ENCODE results near the gene PYCARD.
A peak's percentile ranks its signal among the peaks of the same experiment; 100 is the strongest.

Gene PYCARD

DNA sequence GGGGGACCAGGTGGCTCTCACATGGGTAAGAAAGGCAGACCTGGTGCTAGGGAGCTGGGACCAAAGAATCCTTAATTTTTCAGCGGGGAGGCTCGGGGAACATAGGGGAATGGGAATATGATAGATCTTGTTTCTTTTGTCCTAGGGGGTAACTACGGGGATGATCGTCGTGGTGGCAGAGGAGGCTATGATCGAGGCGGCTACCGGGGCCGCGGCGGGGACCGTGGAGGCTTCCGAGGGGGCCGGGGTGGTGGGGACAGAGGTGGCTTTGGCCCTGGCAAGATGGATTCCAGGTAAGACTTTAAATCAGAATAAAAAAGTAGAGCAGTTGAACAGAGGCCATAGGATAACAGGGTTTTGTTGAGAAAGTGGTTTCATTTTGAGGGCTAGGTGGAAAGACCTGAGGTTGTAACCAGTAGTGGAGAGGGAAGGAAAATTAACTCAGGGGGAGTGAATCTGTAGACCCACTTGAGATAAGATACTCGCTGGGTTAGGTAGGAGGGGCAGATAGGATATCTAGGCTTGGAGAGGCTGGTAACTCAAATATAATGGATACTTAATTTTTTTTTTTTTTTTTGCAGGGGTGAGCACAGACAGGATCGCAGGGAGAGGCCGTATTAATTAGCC is 11.6 kb downstream of the PYCARD start:
- no peak overlapping the region for H3K4me3 Mint-ChIP-seq
- intact Hi-C loops (cut with micrococcal nuclease): no loop called here

GRCh38 chr16:31190061-31190460 is 12.5 kb downstream of the PYCARD start:
- Mint-ChIP-seq H3K4me3 (no peak overlapping the region), H3K9me3 (no peaks in the 10 kb centered on the region), H3K27ac (no peak overlapping the region), H3K36me3 (ENCODE audit: low read depth) (peaks cover 100% of the 10 kb centered on the region), H3K4me1 (ENCODE audit: low read depth) (peaks cover 84% of the 10 kb centered on the region), H3K27me3 (no peaks in the 10 kb centered on the region)
- intact Hi-C loops (cut with micrococcal nuclease): no loop called here

More for the DNA sequence above, 11.6 kb downstream of the PYCARD start:
- H3K27ac Mint-ChIP-seq: peak overlapping the region; percentile 41
- peaks cover 100% of the 10 kb centered on the region for H3K36me3 Mint-ChIP-seq (ENCODE audit: low read depth)
- H3K4me1 Mint-ChIP-seq (ENCODE audit: low read depth): peaks cover 80% of the 10 kb centered on the region
- no peaks in the 10 kb centered on the region for H3K9me3 Mint-ChIP-seq
- H3K27me3 Mint-ChIP-seq: no peaks in the 10 kb centered on the region

DNA sequence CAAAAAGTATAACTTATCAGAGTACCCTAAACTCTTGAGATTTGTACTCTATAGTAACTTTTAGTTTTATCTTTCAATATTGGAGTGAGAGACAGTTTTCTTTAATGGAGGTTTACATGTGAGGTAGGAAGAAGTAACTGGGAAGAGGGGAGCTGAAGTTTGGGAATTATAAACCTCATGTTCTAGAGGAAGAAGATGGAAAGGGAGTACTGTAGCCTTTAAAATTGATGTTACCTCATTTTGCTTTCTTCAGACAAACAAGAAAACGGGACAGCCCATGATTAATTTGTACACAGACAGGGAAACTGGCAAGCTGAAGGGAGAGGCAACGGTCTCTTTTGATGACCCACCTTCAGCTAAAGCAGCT is 13.2 kb downstream of the PYCARD start:
- no peaks in the 10 kb centered on the region for H3K9me3 Mint-ChIP-seq
- no peaks in the 10 kb centered on the region for H3K27me3 Mint-ChIP-seq
- intact Hi-C loops (cut with micrococcal nuclease): loop anchor here (10.0 kb wide), 1 partner anchor 165 kb away; the partner anchor contains the start of gene ITGAX
- no peak overlapping the region for H3K4me3 Mint-ChIP-seq
- H3K27ac Mint-ChIP-seq: no peak overlapping the region
- peaks cover 100% of the 10 kb centered on the region for H3K36me3 Mint-ChIP-seq (ENCODE audit: low read depth)
- peaks cover 87% of the 10 kb centered on the region for H3K4me1 Mint-ChIP-seq (ENCODE audit: low read depth)

GRCh38 chr16:31188450-31189411 is 13.8 kb downstream of the PYCARD start:
- Mint-ChIP-seq H3K4me1 (ENCODE audit: low read depth) (peaks cover 88% of the 10 kb centered on the region), H3K9me3 (no peaks in the 10 kb centered on the region), H3K27ac (no peak overlapping the region), H3K4me3 (no peak overlapping the region), H3K36me3 (ENCODE audit: low read depth) (peaks cover 100% of the 10 kb centered on the region), H3K27me3 (no peaks in the 10 kb centered on the region)
- intact Hi-C loops (cut with micrococcal nuclease): loop anchor here (10.0 kb wide), 1 partner anchor 166 kb away; the partner anchor contains the start of gene ITGAX

GRCh38 chr16:31187808-31188189 is 14.8 kb downstream of the PYCARD start:
- intact Hi-C loops (cut with micrococcal nuclease): loop anchor here (10.0 kb wide), 1 partner anchor 167 kb away; the partner anchor contains the start of gene ITGAX
- Mint-ChIP-seq H3K4me1 (ENCODE audit: low read depth) (peaks cover 88% of the 10 kb centered on the region), H3K27ac (no peak overlapping the region), H3K4me3 (no peak overlapping the region), H3K9me3 (no peaks in the 10 kb centered on the region), H3K27me3 (no peaks in the 10 kb centered on the region), H3K36me3 (ENCODE audit: low read depth) (peaks cover 100% of the 10 kb centered on the region)

- Mint-ChIP-seq H3K9me3 (no peaks in the 10 kb centered on the region), H3K4me3 (peak overlapping the region; percentile 70), H3K27ac (peak overlapping the region; percentile 100), H3K4me1 (ENCODE audit: low read depth) (peaks cover 94% of the 10 kb centered on the region), H3K27me3 (no peaks in the 10 kb centered on the region), H3K36me3 (ENCODE audit: low read depth) (peaks cover 100% of the 10 kb centered on the region)
- intact Hi-C loops (cut with micrococcal nuclease): loop anchor here (10.0 kb wide), 1 partner anchor 168 kb away; the partner anchor contains the start of gene ITGAX
These were observed 15.4 kb downstream of the PYCARD start for GRCh38 chr16:31186930-31187807.

DNA sequence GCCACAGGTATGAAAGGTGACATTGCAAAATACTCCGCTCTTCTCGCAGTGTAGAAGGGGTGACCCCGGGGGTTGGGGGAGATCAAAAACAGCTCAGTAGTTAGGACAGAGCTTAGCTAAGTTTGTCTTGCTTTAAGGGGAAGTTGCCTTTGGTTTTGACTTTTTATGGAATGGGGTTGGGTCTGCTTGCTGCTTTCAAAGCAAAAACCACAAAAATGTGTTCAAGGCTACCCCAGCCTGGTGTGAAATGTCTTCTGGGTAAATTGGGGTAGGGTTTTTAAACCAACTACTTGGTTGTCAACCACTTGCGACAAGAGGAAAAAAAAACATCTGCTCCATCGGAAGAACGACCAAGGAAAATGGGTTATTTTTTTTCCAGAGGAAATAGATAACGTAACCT is 16.4 kb downstream of the PYCARD start:
- peak overlapping the region; percentile 100 for H3K27ac Mint-ChIP-seq
- intact Hi-C loops (cut with micrococcal nuclease): loop anchor here (10.0 kb wide), 1 partner anchor 169 kb away; the partner anchor contains the start of gene ITGAX

DNA sequence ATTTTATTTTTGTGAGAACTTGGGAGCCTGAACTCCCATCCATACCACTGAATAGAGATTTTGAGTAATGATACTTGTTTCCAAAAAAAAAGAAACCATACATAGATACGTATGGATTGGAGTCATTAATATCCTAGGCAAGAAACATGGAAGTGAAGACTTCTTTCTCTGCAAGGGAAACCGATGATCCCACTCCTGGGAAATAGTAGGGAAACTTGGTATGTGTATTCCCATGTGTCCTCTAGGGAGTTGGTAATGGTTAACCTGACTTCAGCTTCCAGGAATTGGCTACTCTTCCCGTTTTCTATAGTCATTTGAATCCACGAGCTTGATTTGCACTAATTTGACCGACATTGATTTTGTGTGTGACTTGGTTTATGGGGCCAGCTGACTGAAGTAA is 17.2 kb downstream of the PYCARD start:
- Mint-ChIP-seq H3K36me3 (ENCODE audit: low read depth) (peaks cover 100% of the 10 kb centered on the region), H3K9me3 (no peaks in the 10 kb centered on the region), H3K27ac (peak overlapping the region; percentile 100), H3K4me3 (peak overlapping the region; percentile 70), H3K4me1 (ENCODE audit: low read depth) (peaks cover 88% of the 10 kb centered on the region), H3K27me3 (no peaks in the 10 kb centered on the region)
- intact Hi-C loops (cut with micrococcal nuclease): loop anchor here (10.0 kb wide), 1 partner anchor 169 kb away; the partner anchor contains the start of gene ITGAX

More for the DNA sequence above, 16.4 kb downstream of the PYCARD start:
- no peaks in the 10 kb centered on the region for H3K27me3 Mint-ChIP-seq
- H3K4me3 Mint-ChIP-seq: peak overlapping the region; percentile 70
- peaks cover 95% of the 10 kb centered on the region for H3K4me1 Mint-ChIP-seq (ENCODE audit: low read depth)
- peaks cover 100% of the 10 kb centered on the region for H3K36me3 Mint-ChIP-seq (ENCODE audit: low read depth)
- no peaks in the 10 kb centered on the region for H3K9me3 Mint-ChIP-seq

GRCh38 chr16:31184888-31185287 is 17.7 kb downstream of the PYCARD start:
- peak overlapping the region; percentile 46 for H3K4me3 Mint-ChIP-seq
- peaks cover 100% of the 10 kb centered on the region for H3K36me3 Mint-ChIP-seq (ENCODE audit: low read depth)
- intact Hi-C loops (cut with micrococcal nuclease): loop anchor here (10.0 kb wide), 1 partner anchor 170 kb away; the partner anchor contains the start of gene ITGAX
- H3K27ac Mint-ChIP-seq: peak overlapping the region; percentile 100
- no peaks in the 10 kb centered on the region for H3K9me3 Mint-ChIP-seq
- H3K4me1 Mint-ChIP-seq (ENCODE audit: low read depth): peaks cover 83% of the 10 kb centered on the region
- H3K27me3 Mint-ChIP-seq: no peaks in the 10 kb centered on the region

DNA sequence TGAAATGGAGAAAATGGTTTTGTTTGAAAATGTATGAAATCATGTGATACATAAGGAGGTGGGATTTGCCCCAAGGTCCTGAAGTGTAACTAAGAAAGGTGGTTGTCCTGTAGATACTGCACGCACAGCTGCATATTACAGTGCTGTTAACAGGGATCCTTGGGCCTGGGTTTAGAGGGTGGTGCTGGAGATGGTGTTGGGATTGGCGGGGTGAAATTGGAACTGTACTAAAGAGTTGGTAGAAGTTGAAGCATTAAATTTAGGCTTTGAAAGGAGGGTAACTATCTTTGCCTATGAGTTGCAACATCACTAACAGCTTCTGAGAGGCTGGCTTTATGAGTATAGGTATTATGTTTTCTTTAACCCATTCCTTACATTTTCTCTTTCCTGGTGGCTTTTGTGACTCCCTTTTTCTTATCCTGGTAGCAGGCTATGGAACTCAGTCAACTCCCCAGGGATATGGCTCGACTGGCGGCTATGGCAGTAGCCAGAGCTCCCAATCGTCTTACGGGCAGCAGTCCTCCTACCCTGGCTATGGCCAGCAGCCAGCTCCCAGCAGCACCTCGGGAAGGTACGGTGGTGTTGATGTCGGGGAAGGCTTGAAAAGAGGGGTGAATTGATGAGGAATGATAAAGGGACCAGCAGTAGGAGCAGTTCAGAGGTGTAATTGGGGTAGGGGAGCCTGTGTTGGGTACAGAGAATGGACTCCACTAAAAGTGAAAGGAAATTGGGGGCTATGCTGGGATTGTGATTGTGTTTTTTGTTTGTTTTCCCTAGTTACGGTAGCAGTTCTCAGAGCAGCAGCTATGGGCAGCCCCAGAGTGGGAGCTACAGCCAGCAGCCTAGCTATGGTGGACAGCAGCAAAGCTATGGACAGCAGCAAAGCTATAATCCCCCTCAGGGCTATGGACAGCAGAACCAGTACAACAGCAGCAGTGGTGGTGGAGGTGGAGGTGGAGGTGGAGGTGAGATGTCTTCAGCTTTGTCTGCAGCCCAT is 18.8 kb downstream of the PYCARD start:
- Mint-ChIP-seq H3K4me3 (peak overlapping the region; percentile 28), H3K27ac (peak overlapping the region; percentile 100), H3K27me3 (no peaks in the 10 kb centered on the region), H3K9me3 (no peaks in the 10 kb centered on the region), H3K4me1 (ENCODE audit: low read depth) (peaks cover 80% of the 10 kb centered on the region), H3K36me3 (ENCODE audit: low read depth) (peaks cover 97% of the 10 kb centered on the region)
- intact Hi-C loops (cut with micrococcal nuclease): loop anchor here (10.0 kb wide), 1 partner anchor 171 kb away; the partner anchor contains the start of gene ITGAX

DNA sequence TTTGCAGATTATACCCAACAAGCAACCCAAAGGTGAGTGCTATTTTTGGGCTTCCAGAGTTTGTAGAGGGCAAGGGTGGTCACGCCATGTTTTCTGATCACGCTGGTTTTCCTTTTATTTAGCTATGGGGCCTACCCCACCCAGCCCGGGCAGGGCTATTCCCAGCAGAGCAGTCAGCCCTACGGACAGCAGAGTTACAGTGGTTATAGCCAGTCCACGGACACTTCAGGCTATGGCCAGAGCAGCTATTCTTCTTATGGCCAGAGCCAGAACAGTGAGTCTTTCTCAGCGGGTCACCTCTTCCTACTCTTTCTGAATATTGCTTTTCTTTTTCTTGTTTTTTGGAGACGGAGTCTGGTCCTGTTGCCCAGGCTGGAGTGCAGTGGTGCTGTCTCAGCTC is 20.2 kb downstream of the PYCARD start:
- intact Hi-C loops (cut with micrococcal nuclease): loop anchor here (10.0 kb wide), 1 partner anchor 172 kb away; the partner anchor contains the start of gene ITGAX
- H3K36me3 Mint-ChIP-seq (ENCODE audit: low read depth): peaks cover 83% of the 10 kb centered on the region

More for the DNA sequence above, 20.2 kb downstream of the PYCARD start:
- Mint-ChIP-seq H3K9me3 (no peaks in the 10 kb centered on the region), H3K4me3 (peak overlapping the region; percentile 98), H3K27me3 (peaks cover 2% of the 10 kb centered on the region), H3K4me1 (ENCODE audit: low read depth) (peaks cover 77% of the 10 kb centered on the region), H3K27ac (peak overlapping the region; percentile 100)

Data from dendritic cell treated with granulocyte-macrophage colony-stimulating factor and Interleukin-4, amounts not matched to agents 40 ng/mL and 50 ng/mL, for 4 days (primary cell).